Karpas-422 (cell line): ENCODE data around the gene GALNT17. TPM values are rescaled to one million over a fixed set of nuclear protein-coding genes. Genes with fewer than 3 reads are reported as not detected.

Experiments
- DNase-seq: peaks from one replicate; pipeline ENCODE4 v3.0.0-alpha.2; 2015
- H2AFZ ChIP-seq: fragments of 200-600 bp; sonication (generic); 2 replicates; pipeline ENCODE4 v1.6.1; 2014; ENCODE audit warnings: antibody characterized with exemption, low read length, mixed read lengths
- H3K27ac ChIP-seq: fragments of 200-600 bp; sonication (generic); 2 replicates; pipeline ENCODE4 v1.5.1; 2014; ENCODE audit warnings: mild to moderate bottlenecking, low read length, moderate library complexity
- H3K27me3 ChIP-seq: fragments of 200-600 bp; sonication (generic); 2 replicates; pipeline ENCODE4 v1.6.1; 2014; ENCODE audit warnings: low read length, mixed read lengths
- H3K36me3 ChIP-seq: fragments of 200-600 bp; sonication (generic); 2 replicates; pipeline ENCODE4 v1.6.1; 2014; ENCODE audit warnings: low read length, mixed read lengths; ENCODE audit not compliant: insufficient read depth
- H3K4me1 ChIP-seq: fragments of 200-600 bp; sonication (generic); 2 replicates; pipeline ENCODE4 v1.6.1; 2014; ENCODE audit warnings: mild to moderate bottlenecking, low read length, mixed read lengths
- H3K4me2 ChIP-seq: fragments of 200-600 bp; sonication (generic); 2 replicates; pipeline ENCODE4 v1.6.1; 2014; ENCODE audit warnings: low read length, low read depth, mild to moderate bottlenecking; ENCODE audit not compliant: poor library complexity, severe bottlenecking
- H3K4me3 ChIP-seq: fragments of 200-600 bp; sonication (generic); 2 replicates; pipeline ENCODE4 v1.5.1; 2014; ENCODE audit warnings: mild to moderate bottlenecking, antibody characterized with exemption, low read length, mixed read lengths
- H3K79me2 ChIP-seq: fragments of 200-600 bp; sonication (generic); 2 replicates; pipeline ENCODE4 v1.6.1; 2014; ENCODE audit warnings: mild to moderate bottlenecking, low read length, mixed read lengths
- H3K9ac ChIP-seq: fragments of 200-600 bp; sonication (generic); 2 replicates; pipeline ENCODE4 v1.6.0; 2014; ENCODE audit warnings: low read length
- H3K9me2 ChIP-seq: fragments of 200-600 bp; sonication (generic), shearing (Covaris generic); replicated peaks from 2 replicates; pipeline ENCODE4 v1.6.0; 2014; ENCODE audit warnings: mild to moderate bottlenecking, low read length, moderate library complexity; ENCODE audit not compliant: insufficient read depth
- H3K9me3 ChIP-seq: fragments of 300-700, 200-600 bp; sonication (generic); 2 replicates; pipeline ENCODE4 v1.6.1; 2014; ENCODE audit warnings: low read length, mixed read lengths
- H4K20me1 ChIP-seq: fragments of 200-600 bp; sonication (generic); 2 replicates; pipeline ENCODE4 v1.6.1; 2014; ENCODE audit warnings: mild to moderate bottlenecking, antibody characterized with exemption, low read length, low read depth; ENCODE audit not compliant: insufficient read depth
- total RNA-seq: library from RNA; depleted of rRNA; stranded (reverse); fragments of >200 nt; shearing (Covaris generic); gene quantifications from 2 replicates; pipeline ENCODE4 v1.2.3, GENCODE V29; 2014; ENCODE audit warnings: low replicate concordance

GALNT17 gene
- total RNA-seq, 1 experiment from 2014 or later: not detected

- Histone ChIP-seq H3K36me3 (no peaks in the 10 kb centered on the region), H4K20me1 (no peaks in the 10 kb centered on the region), H2AFZ (no peak overlapping the region), H3K79me2 (no peaks in the 10 kb centered on the region), H3K27ac (no peak overlapping the region), H3K9me2 (no peaks in the 10 kb centered on the region), H3K9ac (no peak overlapping the region), H3K9me3 (no peaks in the 10 kb centered on the region), H3K4me2 (no peak overlapping the region), H3K4me3 (no peak overlapping the region), H3K4me1 (no peaks in the 10 kb centered on the region), H3K27me3 (no peaks in the 10 kb centered on the region)
- DNase-seq: no peak
Observed at GRCh38 chr7:71266912-71267311, 135.0 kb downstream of the GALNT17 start.

- H3K9me3 ChIP-seq: no peaks in the 10 kb centered on the region
- H3K9me2 ChIP-seq: no peaks in the 10 kb centered on the region
- H3K4me2 ChIP-seq: no peak overlapping the region
- no peaks in the 10 kb centered on the region for H4K20me1 ChIP-seq
- no peak overlapping the region for H3K27ac ChIP-seq
- no peaks in the 10 kb centered on the region for H3K79me2 ChIP-seq
- H3K36me3 ChIP-seq: no peaks in the 10 kb centered on the region
- no peak overlapping the region for H3K9ac ChIP-seq
- H3K27me3 ChIP-seq: no peaks in the 10 kb centered on the region
- H3K4me3 ChIP-seq: no peak overlapping the region
- no peak for DNase-seq
- H3K4me1 ChIP-seq: no peaks in the 10 kb centered on the region
- H2AFZ ChIP-seq: no peak overlapping the region
Observed at GRCh38 chr7:71267734-71268469, 136.0 kb downstream of the GALNT17 start.

- no peak for DNase-seq
- no peaks in the 10 kb centered on the region for H3K36me3 ChIP-seq
- H3K79me2 ChIP-seq: no peaks in the 10 kb centered on the region
- no peaks in the 10 kb centered on the region for H3K4me1 ChIP-seq
- no peak overlapping the region for H3K27ac ChIP-seq
- H4K20me1 ChIP-seq: no peaks in the 10 kb centered on the region
- no peak overlapping the region for H3K4me3 ChIP-seq
- no peak overlapping the region for H3K4me2 ChIP-seq
- H2AFZ ChIP-seq: no peak overlapping the region
- H3K9ac ChIP-seq: no peak overlapping the region
- H3K9me3 ChIP-seq: no peaks in the 10 kb centered on the region
- H3K9me2 ChIP-seq: no peaks in the 10 kb centered on the region
- no peaks in the 10 kb centered on the region for H3K27me3 ChIP-seq
Observed at GRCh38 chr7:71270558-71270957, 138.6 kb downstream of the GALNT17 start.

GRCh38 chr7:71271203-71271602, 139.3 kb downstream of the GALNT17 start:
- Histone ChIP-seq H3K36me3 (no peaks in the 10 kb centered on the region), H4K20me1 (no peaks in the 10 kb centered on the region), H3K9me2 (no peaks in the 10 kb centered on the region), H3K27ac (no peak overlapping the region), H3K4me3 (no peak overlapping the region), H3K27me3 (no peaks in the 10 kb centered on the region), H3K4me1 (no peaks in the 10 kb centered on the region), H3K9ac (no peak overlapping the region), H2AFZ (no peak overlapping the region), H3K4me2 (no peak overlapping the region), H3K79me2 (no peaks in the 10 kb centered on the region), H3K9me3 (no peaks in the 10 kb centered on the region)
- no peak for DNase-seq

- no peak overlapping the region for H3K4me2 ChIP-seq
- H3K27me3 ChIP-seq: no peaks in the 10 kb centered on the region
- no peaks in the 10 kb centered on the region for H4K20me1 ChIP-seq
- no peak overlapping the region for H3K27ac ChIP-seq
- H2AFZ ChIP-seq: no peak overlapping the region
- no peak for DNase-seq
- H3K9ac ChIP-seq: no peak overlapping the region
- no peak overlapping the region for H3K4me3 ChIP-seq
- H3K9me2 ChIP-seq: no peaks in the 10 kb centered on the region
- H3K4me1 ChIP-seq: no peaks in the 10 kb centered on the region
- H3K79me2 ChIP-seq: no peaks in the 10 kb centered on the region
- H3K36me3 ChIP-seq: no peaks in the 10 kb centered on the region
- H3K9me3 ChIP-seq: no peaks in the 10 kb centered on the region
Observed at GRCh38 chr7:71272509-71273490, 140.9 kb downstream of the GALNT17 start.

GRCh38 chr7:71278257-71278656, 146.3 kb downstream of the GALNT17 start:
- Histone ChIP-seq H3K9me2 (0 out of 2 replicates have a peak, but pooled peaks cover 4% of the 10 kb centered on the region), H2AFZ (no peak overlapping the region), H3K79me2 (no peaks in the 10 kb centered on the region), H3K9ac (no peak overlapping the region), H3K27ac (no peak overlapping the region), H3K4me1 (no peaks in the 10 kb centered on the region), H3K27me3 (no peaks in the 10 kb centered on the region), H3K4me3 (no peak overlapping the region), H3K36me3 (no peaks in the 10 kb centered on the region), H4K20me1 (no peaks in the 10 kb centered on the region), H3K4me2 (no peak overlapping the region), H3K9me3 (no peaks in the 10 kb centered on the region)
- DNase-seq: no peak

GRCh38 chr7:71281261-71281660, 149.3 kb downstream of the GALNT17 start:
- no peak for DNase-seq
- H3K27me3 ChIP-seq: no peaks in the 10 kb centered on the region
- H3K9me2 ChIP-seq: 0 out of 2 replicates have a peak, but pooled peaks cover 4% of the 10 kb centered on the region
- H3K27ac ChIP-seq: no peak overlapping the region
- no peak overlapping the region for H3K9ac ChIP-seq
- no peaks in the 10 kb centered on the region for H3K79me2 ChIP-seq
- no peaks in the 10 kb centered on the region for H3K36me3 ChIP-seq
- no peaks in the 10 kb centered on the region for H3K4me1 ChIP-seq
- no peak overlapping the region for H3K4me2 ChIP-seq
- H3K4me3 ChIP-seq: no peak overlapping the region
- H2AFZ ChIP-seq: no peak overlapping the region
- H3K9me3 ChIP-seq: no peaks in the 10 kb centered on the region
- no peaks in the 10 kb centered on the region for H4K20me1 ChIP-seq

- DNase-seq: no peak
Observed at GRCh38 chr7:71283802-71284201, 151.9 kb downstream of the GALNT17 start.

More at GRCh38 chr7:71283802-71284201, 151.9 kb downstream of the GALNT17 start:
- Histone ChIP-seq H3K4me1 (no peaks in the 10 kb centered on the region), H3K9ac (no peak overlapping the region), H3K27me3 (no peaks in the 10 kb centered on the region), H3K36me3 (no peaks in the 10 kb centered on the region), H2AFZ (no peak overlapping the region), H3K4me3 (no peak overlapping the region), H3K4me2 (no peak overlapping the region), H3K9me2 (0 out of 2 replicates have a peak, but pooled peaks cover 4% of the 10 kb centered on the region), H3K9me3 (no peaks in the 10 kb centered on the region), H3K27ac (no peak overlapping the region), H3K79me2 (no peaks in the 10 kb centered on the region), H4K20me1 (no peaks in the 10 kb centered on the region)
